Stimulated activated CD4-positive, alpha-beta T cell treated with anti-CD3 and anti-CD28 coated beads, Interleukin-1b, Interleukin-23, amount 100 ng/mL, for 24 hours (primary cell): ENCODE results near the gene DUSP5.
"Not testable (repeated sequence)": the region's sequence is repeated elsewhere in the genome, so short reads cannot be mapped to it uniquely, and the experiment has no call there.

Experiments
- DNase-seq, 4 experiments: peaks; one replicate each; pipeline ENCODE4 v3.0.0-alpha.2; 2020; ENCODE audit warnings: low read depth in 4 of 4, low spot score in 1 of 4

The DUSP5 gene

GRCh38 chr10:110514848-110515247 lies 17.1 kb downstream of the DUSP5 start:
- no peak for DNase-seq

GRCh38 chr10:110516815-110517492 lies 19.2 kb downstream of the DUSP5 start:
- no peak for DNase-seq

DNA sequence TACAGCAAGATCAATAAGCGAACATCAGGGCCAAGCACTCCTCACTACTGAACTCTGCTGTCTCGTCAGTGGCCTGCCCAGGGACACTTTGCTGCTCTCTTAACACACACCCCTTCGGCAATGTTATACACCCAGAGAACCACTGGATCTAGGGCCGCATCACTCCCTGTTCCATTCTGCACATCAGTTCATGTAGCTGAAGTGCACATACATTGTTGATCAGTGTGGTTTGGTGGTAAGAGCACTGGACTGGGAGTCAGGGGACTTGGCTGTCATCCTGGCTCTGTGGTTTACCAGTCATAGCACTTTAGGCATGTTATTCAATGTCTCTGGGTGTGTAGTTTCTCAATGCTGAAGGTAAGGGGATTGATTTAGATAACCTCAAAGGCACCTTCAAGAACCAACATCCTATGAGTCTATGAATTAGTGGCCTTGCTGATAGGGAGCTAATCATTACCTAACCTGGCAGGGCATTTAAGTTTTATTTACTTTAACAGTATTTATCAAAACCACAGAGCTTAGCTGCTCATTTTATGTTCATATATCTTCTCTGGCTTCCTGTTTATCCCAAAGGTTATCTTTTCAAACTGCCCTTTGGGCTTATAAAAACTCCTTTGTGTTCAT lies 24.8 kb downstream of the DUSP5 start:
- DNase-seq: no peak

DNA sequence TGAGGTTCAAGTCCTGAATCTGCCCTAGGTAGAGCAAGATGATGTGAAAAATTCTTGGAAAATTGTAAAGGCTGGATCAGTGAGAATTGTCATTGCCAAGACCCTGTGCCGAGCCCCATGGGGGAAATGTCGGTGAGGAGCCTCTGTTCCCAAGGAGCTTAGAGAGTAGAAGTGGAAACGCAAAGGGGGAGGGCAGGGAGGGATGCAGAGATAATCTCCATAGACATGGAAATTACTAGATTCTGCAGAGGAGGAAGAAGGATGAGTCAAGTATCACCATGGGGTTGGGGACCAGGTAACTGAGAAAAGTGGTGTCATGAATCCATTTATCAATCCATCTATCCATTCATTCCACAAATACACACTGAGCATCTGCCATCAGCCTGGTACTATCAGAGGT lies 26.0 kb downstream of the DUSP5 start:
- DNase-seq: no peak

- DNase-seq: no peak
These were observed 26.6 kb downstream of the DUSP5 start for GRCh38 chr10:110524179-110524858.

DNA sequence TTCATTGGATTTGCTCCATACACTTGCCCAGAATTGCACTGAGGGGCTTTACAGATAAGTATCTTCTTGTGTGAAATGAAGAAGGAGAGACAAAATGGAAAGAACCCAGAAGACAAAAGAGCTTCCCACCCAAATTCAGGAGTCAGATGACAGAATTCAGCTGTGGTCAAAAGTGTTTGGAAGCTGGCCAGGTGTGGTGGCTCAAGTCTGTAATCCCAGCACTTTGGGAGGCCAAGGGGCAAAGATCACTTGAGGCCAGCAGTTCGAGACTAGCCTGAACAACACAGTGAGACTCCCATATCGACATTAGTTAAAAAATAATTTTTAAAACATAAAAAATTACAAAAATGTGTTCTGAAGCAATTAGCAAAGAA lies 27.1 kb downstream of the DUSP5 start:
- no peak for DNase-seq

GRCh38 chr10:110525349-110526260 lies 27.9 kb downstream of the DUSP5 start:
- DNase-seq: no peak

GRCh38 chr10:110527731-110528171 lies 30.0 kb downstream of the DUSP5 start:
- no peak for DNase-seq

DNA sequence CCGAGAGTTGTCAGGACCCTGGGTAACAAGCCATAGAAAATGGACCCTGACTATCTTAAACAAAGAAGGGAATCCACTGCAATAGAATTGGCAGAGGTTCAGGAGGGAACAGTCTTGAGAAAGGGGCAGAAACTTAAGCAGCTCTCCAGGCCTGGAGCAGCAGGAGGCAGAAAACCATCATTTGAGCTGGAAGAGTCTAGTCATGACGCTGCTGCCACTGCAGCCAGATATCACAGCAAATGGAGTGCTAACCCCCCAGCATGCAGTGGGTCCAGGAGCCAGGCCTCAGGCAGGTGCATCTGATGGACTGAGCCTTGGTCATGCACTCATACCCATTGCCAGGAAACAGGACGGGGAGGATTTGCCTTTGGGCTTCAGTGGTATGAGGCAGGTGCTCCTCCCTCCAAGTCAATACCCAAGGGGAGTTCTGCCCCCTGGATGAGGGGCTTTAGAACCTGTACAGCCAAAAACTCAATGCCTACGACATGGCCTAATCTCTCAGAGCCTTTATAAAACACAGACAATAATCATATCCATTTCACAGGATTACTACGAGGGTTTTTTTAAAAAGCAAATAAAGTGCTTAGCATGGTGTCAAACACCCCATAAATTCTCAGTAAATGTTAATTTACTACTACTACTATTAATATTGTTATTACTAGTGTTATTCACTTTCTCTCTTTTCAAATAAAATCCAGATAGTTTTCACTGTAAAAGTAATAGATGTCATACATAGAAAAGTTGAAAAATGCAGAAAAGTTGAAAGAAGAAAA lies 30.7 kb downstream of the DUSP5 start:
- no peak for DNase-seq

GRCh38 chr10:110528997-110529524 lies 31.4 kb downstream of the DUSP5 start:
- not testable (repeated sequence) for DNase-seq

DNA sequence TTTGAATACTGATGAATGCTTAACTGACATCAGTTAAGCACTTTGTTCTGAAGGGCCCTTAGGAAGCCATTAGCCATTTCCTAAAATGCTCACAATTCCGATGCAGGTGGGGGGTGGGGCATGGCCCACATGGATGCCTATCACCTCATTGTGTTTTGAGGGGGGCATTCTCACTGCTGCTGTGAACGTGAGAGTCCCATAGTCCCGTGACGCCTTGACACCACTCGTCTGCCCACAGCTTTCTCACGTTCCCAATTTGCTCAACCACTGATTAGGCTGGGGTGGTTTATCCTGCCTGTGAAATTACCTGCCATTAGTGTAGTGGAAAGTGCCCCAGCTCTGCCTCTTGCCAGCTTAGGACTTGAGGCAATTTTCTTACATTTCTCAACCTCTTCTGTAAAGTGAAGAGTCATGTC lies 31.9 kb downstream of the DUSP5 start:
- DNase-seq: no peak

DNA sequence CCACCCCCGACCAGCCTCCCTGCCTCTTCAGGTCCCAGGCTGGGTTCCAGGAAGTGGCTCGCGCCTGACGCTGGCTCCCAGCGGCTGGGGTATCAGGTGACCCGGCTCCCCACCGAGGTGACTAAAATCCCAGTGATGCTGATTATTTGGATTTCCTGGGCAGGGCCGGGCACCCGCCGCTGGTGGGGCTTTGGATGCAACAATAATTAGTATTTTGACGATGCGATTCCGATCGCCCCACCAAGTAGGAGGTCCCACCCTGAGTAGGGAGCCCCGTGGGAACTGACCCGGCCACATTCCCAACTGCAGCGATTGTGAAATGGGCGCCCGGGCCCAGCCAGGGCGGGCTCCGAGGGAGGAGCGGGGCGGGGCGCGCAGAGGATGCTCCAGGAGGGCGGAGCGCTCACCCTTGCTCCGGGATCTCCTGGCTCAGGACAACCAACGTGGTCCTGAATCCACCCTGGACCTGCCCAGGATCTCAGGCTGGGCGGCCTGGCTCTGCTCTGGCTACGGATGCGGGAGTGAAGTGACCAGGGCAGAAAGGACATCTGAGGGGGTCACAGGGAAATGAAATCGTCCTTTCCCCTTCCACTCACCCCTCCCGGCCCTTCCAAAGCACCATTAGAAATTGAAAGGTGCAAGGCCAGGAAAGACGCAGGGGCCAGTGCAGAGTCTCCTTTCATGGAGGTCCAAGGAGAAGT lies 32.6 kb downstream of the DUSP5 start:
- no peak for DNase-seq

GRCh38 chr10:110531687-110532086 lies 34.0 kb downstream of the DUSP5 start:
- DNase-seq: no peak

DNA sequence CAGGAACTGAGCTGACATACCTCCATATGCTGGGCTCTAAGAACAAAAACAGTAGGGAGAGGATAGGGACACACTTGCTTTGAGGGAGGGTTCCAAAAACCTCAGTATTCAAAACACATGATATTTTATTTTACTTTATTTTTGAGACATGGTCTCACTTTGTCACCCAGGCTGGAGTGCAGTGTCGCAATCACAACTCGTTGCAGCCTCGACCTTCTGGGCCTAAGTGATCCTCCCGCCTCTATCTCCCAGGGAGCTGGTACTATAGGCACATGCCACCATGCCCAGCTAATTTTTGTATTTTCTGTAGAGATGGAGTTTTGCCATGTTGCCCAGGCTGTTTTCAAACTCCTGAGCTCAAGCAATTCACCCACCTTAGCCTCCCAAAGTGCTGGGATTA lies 34.9 kb downstream of the DUSP5 start:
- DNase-seq: not testable (repeated sequence)

DNA sequence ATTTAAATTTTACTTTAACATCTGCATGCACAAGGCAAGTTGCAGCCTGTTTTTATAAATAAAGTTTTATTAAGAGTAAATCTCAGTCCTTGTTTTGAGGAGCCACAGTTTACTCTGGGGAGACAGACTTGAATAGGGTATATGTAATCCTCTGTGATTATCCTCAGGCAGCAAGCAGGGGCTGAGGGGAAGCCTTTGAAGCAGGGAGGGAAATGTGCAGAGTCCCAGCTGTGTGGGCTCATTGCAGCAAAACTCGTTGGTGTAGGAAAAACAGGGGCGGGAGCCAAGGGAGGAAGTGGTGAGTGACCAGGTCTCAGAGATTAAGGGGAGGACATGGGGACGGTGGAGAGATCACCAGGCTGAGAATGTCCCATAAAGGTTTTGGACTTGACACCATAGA lies 35.4 kb downstream of the DUSP5 start:
- DNase-seq: no peak

DNA sequence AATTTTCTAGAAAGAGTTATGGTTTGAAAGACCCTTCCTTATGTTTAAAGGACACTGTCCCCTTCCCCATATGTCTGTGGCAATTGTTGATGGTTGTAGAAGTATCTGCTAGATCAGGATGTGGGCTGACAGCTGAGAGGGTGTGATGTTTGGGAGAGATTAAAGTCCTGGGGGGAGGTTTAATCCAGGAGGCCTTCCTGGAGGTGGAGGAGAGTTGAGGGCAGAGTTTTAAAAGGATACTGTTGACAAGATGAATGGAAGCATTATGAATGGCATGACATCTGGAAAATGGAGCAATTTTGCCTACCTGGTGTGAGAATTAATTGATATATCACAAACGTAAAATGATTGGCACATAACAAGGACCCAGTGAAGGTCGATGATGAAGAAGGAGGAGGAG lies 36.9 kb downstream of the DUSP5 start:
- DNase-seq: no peak

- DNase-seq: peak; percentile 24 to 73 (median 46)
These were observed 38.5 kb downstream of the DUSP5 start for GRCh38 chr10:110535958-110536891.

- no peak for DNase-seq
These were observed 41.4 kb downstream of the DUSP5 start for GRCh38 chr10:110539091-110539490.

- DNase-seq: no peak
These were observed 42.3 kb downstream of the DUSP5 start for GRCh38 chr10:110540031-110540430.
